H9 (cell line): ENCODE results near the gene AQP5. TPM values are rescaled to one million over a fixed set of nuclear protein-coding genes. Genes with fewer than 3 reads are reported as not detected.

ENCODE experiments used
- DNase-seq: peaks from one replicate; pipeline ENCODE4 v3.0.0-alpha.2; 2017
- H2AFZ ChIP-seq: one replicate; pipeline ENCODE4 v1.6.1; 2013; ENCODE audit warnings: mild to moderate bottlenecking, low read length, control low read depth, moderate library complexity
- H2AK5ac ChIP-seq: 2 replicates; pipeline ENCODE4 v1.6.1; 2013; ENCODE audit warnings: low read length, control low read depth, mixed read lengths; ENCODE audit not compliant: insufficient read length
- H2BK120ac ChIP-seq: one replicate; pipeline ENCODE4 v1.6.1; 2013; ENCODE audit warnings: low read depth, mild to moderate bottlenecking, low read length, control low read depth, inconsistent platforms; ENCODE audit not compliant: poor library complexity, severe bottlenecking
- H2BK12ac ChIP-seq: 2 replicates; pipeline ENCODE4 v1.6.1; 2013; ENCODE audit warnings: low read length, control low read depth, mixed read lengths, low read depth; ENCODE audit not compliant: insufficient read length
- H2BK15ac ChIP-seq: 2 replicates; pipeline ENCODE4 v1.6.1; 2013; ENCODE audit warnings: low read depth, low read length, control low read depth
- H2BK20ac ChIP-seq: one replicate; pipeline ENCODE4 v1.6.1; 2013; ENCODE audit warnings: low read depth, mild to moderate bottlenecking, low read length, control low read depth, inconsistent platforms; ENCODE audit not compliant: poor library complexity, severe bottlenecking
- H2BK5ac ChIP-seq: 2 replicates; pipeline ENCODE4 v1.6.1; 2013; ENCODE audit warnings: low read length, control low read depth, mixed read lengths; ENCODE audit not compliant: insufficient read length
- H3K14ac ChIP-seq: 2 replicates; pipeline ENCODE4 v1.6.1; 2013; ENCODE audit warnings: low read length, control low read depth; ENCODE audit not compliant: insufficient read depth
- H3K18ac ChIP-seq: 2 replicates; pipeline ENCODE4 v1.6.1; 2013; ENCODE audit warnings: low read depth, mild to moderate bottlenecking, mixed read lengths, low read length, control low read depth; ENCODE audit not compliant: insufficient read length
- H3K23ac ChIP-seq: 2 replicates; pipeline ENCODE4 v1.6.1; 2013; ENCODE audit warnings: low read length, control low read depth, mixed read lengths, low read depth; ENCODE audit not compliant: insufficient read length
- H3K23me2 ChIP-seq: 2 replicates; pipeline ENCODE4 v1.6.1; 2013; ENCODE audit warnings: low read depth, mild to moderate bottlenecking, mixed read lengths, low read length, control low read depth; ENCODE audit not compliant: insufficient read length, poor library complexity, severe bottlenecking
- H3K27ac ChIP-seq: 2 replicates; pipeline ENCODE4 v1.5.1; 2013; ENCODE audit warnings: low read length, control low read depth, mixed read lengths, low read depth; ENCODE audit not compliant: insufficient read length
- H3K27me3 ChIP-seq: 2 replicates; pipeline ENCODE4 v1.6.1; 2013; ENCODE audit warnings: low read length, control low read depth, inconsistent platforms; ENCODE audit not compliant: insufficient read depth
- H3K4ac ChIP-seq: 2 replicates; pipeline ENCODE4 v1.6.1; 2013; ENCODE audit warnings: low read depth, mild to moderate bottlenecking, control low read depth, inconsistent platforms, low read length, moderate library complexity
- H3K4me1 ChIP-seq: 2 replicates; pipeline ENCODE4 v1.6.1; 2013; ENCODE audit warnings: low read length, control low read depth, inconsistent platforms; ENCODE audit not compliant: insufficient read depth
- H3K4me2 ChIP-seq: 2 replicates; pipeline ENCODE4 v1.6.1; 2013; ENCODE audit warnings: low read length, control low read depth, mixed read lengths; ENCODE audit not compliant: insufficient read length, insufficient read depth
- H3K56ac ChIP-seq: 2 replicates; pipeline ENCODE4 v1.6.1; 2013; ENCODE audit warnings: low read depth, mild to moderate bottlenecking, mixed read lengths, low read length, control low read depth; ENCODE audit not compliant: insufficient read length
- H3K79me1 ChIP-seq: 2 replicates; pipeline ENCODE4 v1.6.1; 2013; ENCODE audit warnings: low read depth, mild to moderate bottlenecking, moderate library complexity, low read length, control low read depth, inconsistent platforms; ENCODE audit not compliant: insufficient read depth, poor library complexity, severe bottlenecking
- H3K79me2 ChIP-seq: 2 replicates; pipeline ENCODE4 v1.6.1; 2013; ENCODE audit warnings: low read length, control low read depth, inconsistent platforms; ENCODE audit not compliant: insufficient read depth
- H3K9ac ChIP-seq: 2 replicates; pipeline ENCODE4 v1.6.1; 2013; ENCODE audit warnings: low read length, control low read depth, mixed read lengths; ENCODE audit not compliant: insufficient read length; ENCODE audit errors: extremely low read depth
- H3K9me3 ChIP-seq: one replicate; pipeline ENCODE4 v1.6.1; 2013; ENCODE audit warnings: low read depth, low read length, inconsistent platforms; ENCODE audit not compliant: control insufficient read depth
- H3T11ph ChIP-seq: one replicate; pipeline ENCODE4 v1.6.1; 2013; ENCODE audit warnings: mild to moderate bottlenecking, low read length, control low read depth, inconsistent platforms
- H4K20me1 ChIP-seq: one replicate; pipeline ENCODE4 v1.6.1; 2013; ENCODE audit not compliant: control insufficient read depth, insufficient read length, insufficient read depth
- H4K5ac ChIP-seq: 2 replicates; pipeline ENCODE4 v1.6.1; 2013; ENCODE audit warnings: low read depth, mild to moderate bottlenecking, mixed read lengths, low read length, control low read depth; ENCODE audit not compliant: insufficient read length
- H4K8ac ChIP-seq: replicated peaks from 2 replicates; pipeline ENCODE4 v1.6.1; 2013; ENCODE audit warnings: low read length, control low read depth, mixed read lengths, low read depth; ENCODE audit not compliant: insufficient read length
- H4K91ac ChIP-seq: 2 replicates; pipeline ENCODE4 v1.6.1; 2013; ENCODE audit warnings: low read depth, mild to moderate bottlenecking, moderate library complexity, mixed read lengths, low read length, control low read depth; ENCODE audit not compliant: insufficient read length
- H3K27ac Mint-ChIP-seq, 3 experiments: 2 replicates in 2 of 3; 3 replicates in 1 of 3; pipeline ENCODE4 v1.8.0; 2020 to 2021; ENCODE audit warnings: mixed read lengths in 3 of 3, mild to moderate bottlenecking in 1 of 3, moderate library complexity in 1 of 3
- H3K27me3 Mint-ChIP-seq: 2 replicates; pipeline ENCODE4 v1.8.0; 2021; ENCODE audit warnings: low read depth, mild to moderate bottlenecking, moderate library complexity, mixed read lengths
- H3K36me3 Mint-ChIP-seq, 3 experiments: 2 replicates in 2 of 3; 3 replicates in 1 of 3; pipeline ENCODE4 v1.8.0; 2020 to 2021; ENCODE audit warnings: low read depth in 3 of 3, mixed read lengths in 3 of 3; ENCODE audit not compliant: insufficient read depth in 1 of 3
- H3K4me1 Mint-ChIP-seq, 2 experiments: 2 replicates each; pipeline ENCODE4 v1.8.0; 2020; ENCODE audit warnings: mixed read lengths in 2 of 2
- H3K4me3 Mint-ChIP-seq, 2 experiments: 2 replicates in 1 of 2; 3 replicates in 1 of 2; pipeline ENCODE4 v1.8.0; 2020 to 2021; ENCODE audit warnings: mild to moderate bottlenecking in 2 of 2, mixed read lengths in 2 of 2, moderate library complexity in 1 of 2
- H3K9me3 Mint-ChIP-seq, 2 experiments: 2 replicates in 1 of 2; 3 replicates in 1 of 2; pipeline ENCODE4 v1.8.0; 2020; ENCODE audit warnings: mild to moderate bottlenecking in 2 of 2, mixed read lengths in 2 of 2, moderate library complexity in 1 of 2
- CTCF ChIP-seq: fragments of 200-600 bp; sonication (generic); conservative IDR thresholded peaks from 3 replicates; pipeline ENCODE4 v1.8.0; 2021; ENCODE audit warnings: antibody characterized with exemption, mild to moderate bottlenecking
- WGBS: extraction: QIAGEN DNeasy Blood & Tissue Kit; methylation state at CpG from one replicate; pipeline ENCODE4 v1.1.7; 2013; ENCODE audit warnings: missing lambda C conversion rate, low lambda C conversion rate, mixed read lengths; ENCODE audit not compliant: insufficient read length; ENCODE audit errors: extremely low coverage; 5-methylcytosine and 5-hydroxymethylcytosine counted together
- total RNA-seq: library from RNA; stranded (reverse); gene quantifications from 2 replicates; pipeline ENCODE4 v1.2.1, GENCODE V29; 2021

AQP5 gene
- total RNA-seq, 1 experiment from 2014 or later = 2.8 TPM

GRCh38 chr12:49936925-49937324 is 24.7 kb upstream of the AQP5 start:
- H4K8ac ChIP-seq = no peak overlapping the region
- H3K27ac Mint-ChIP-seq = no peak overlapping the region
- no peak overlapping the region for H3K23ac ChIP-seq
- no CpG with 5 or more reads among the region's 3 CpGs for WGBS
- no peak overlapping the region for H2BK12ac ChIP-seq
- no peaks in the 10 kb centered on the region for H3K9me3 ChIP-seq
- no peak overlapping the region for H2BK20ac ChIP-seq
- H3K4me2 ChIP-seq = no peak overlapping the region
- H3K4me1 ChIP-seq = no peaks in the 10 kb centered on the region
- H3K18ac ChIP-seq = no peak overlapping the region
- H3K79me1 ChIP-seq = no peaks in the 10 kb centered on the region
- no peaks in the 10 kb centered on the region for H3K9me3 Mint-ChIP-seq
- H2AFZ ChIP-seq = no peak overlapping the region
- H3K23me2 ChIP-seq = no peaks in the 10 kb centered on the region
- peaks cover 6 to 11% of the 10 kb centered on the region in 2 experiments for H3K4me1 Mint-ChIP-seq
- H3K36me3 Mint-ChIP-seq = no peaks in the 10 kb centered on the region; a peak in 1 of 7 replicates
- H3K27me3 Mint-ChIP-seq = no peaks in the 10 kb centered on the region; the same call in 1 of the 2 replicates
- H3K56ac ChIP-seq = no peak overlapping the region
- no peak overlapping the region for H4K91ac ChIP-seq
- H2BK5ac ChIP-seq = no peak overlapping the region
- no peak overlapping the region for H4K5ac ChIP-seq
- no peak overlapping the region for H3K9ac ChIP-seq
- no peaks in the 10 kb centered on the region for H3K27me3 ChIP-seq
- TF ChIP-seq CTCF = no peak
- DNase-seq = no peak
- no peak overlapping the region for H3T11ph ChIP-seq
- H3K27ac ChIP-seq = no peak overlapping the region
- H3K4ac ChIP-seq = no peak overlapping the region
- H3K4me3 Mint-ChIP-seq = no peak overlapping the region
- H2BK120ac ChIP-seq = no peak overlapping the region
- H2AK5ac ChIP-seq = no peak overlapping the region
- no peaks in the 10 kb centered on the region for H4K20me1 ChIP-seq
- no peak overlapping the region for H2BK15ac ChIP-seq
- no peak overlapping the region for H3K14ac ChIP-seq
- no peaks in the 10 kb centered on the region for H3K79me2 ChIP-seq
